KMS-11 (cell line): ENCODE data around the gene PLPPR4.

Experiments
- H2AFZ ChIP-seq: fragments of 200-600 bp; sonication (generic); 2 replicates; pipeline ENCODE4 v1.6.1; 2016; ENCODE audit warnings: antibody characterized with exemption, mixed run types, low read depth
- H3K27ac ChIP-seq: fragments of 200-600 bp; sonication (generic); 2 replicates; pipeline ENCODE4 v1.6.1; 2016; ENCODE audit warnings: mild to moderate bottlenecking, mixed run types
- H3K27me3 ChIP-seq: fragments of 200-600 bp; sonication (generic); 2 replicates; pipeline ENCODE4 v1.6.1; 2017; ENCODE audit warnings: mild to moderate bottlenecking, low read depth, mixed run types, moderate library complexity; ENCODE audit not compliant: insufficient read depth
- H3K36me3 ChIP-seq: fragments of 200-600 bp; sonication (generic); 2 replicates; pipeline ENCODE4 v1.6.1; 2017; ENCODE audit warnings: mild to moderate bottlenecking, mixed run types; ENCODE audit not compliant: insufficient read depth
- H3K4me1 ChIP-seq: fragments of 200-600 bp; sonication (generic); 2 replicates; pipeline ENCODE4 v1.6.1; 2016; ENCODE audit warnings: mild to moderate bottlenecking, low read depth, mixed run types; ENCODE audit not compliant: poor library complexity, severe bottlenecking
- H3K4me2 ChIP-seq: fragments of 200-600 bp; sonication (generic); 2 replicates; pipeline ENCODE4 v1.7.0; 2016; ENCODE audit warnings: mild to moderate bottlenecking, mixed run types
- H3K4me3 ChIP-seq: fragments of 200-600 bp; sonication (generic); IDR thresholded peaks from 2 replicates; pipeline ENCODE4 v1.6.1; 2017; ENCODE audit warnings: low read depth, low read length, mixed read lengths; ENCODE audit not compliant: insufficient read depth
- H3K79me2 ChIP-seq: fragments of 200-600 bp; sonication (generic); 2 replicates; pipeline ENCODE4 v1.6.1; 2016; ENCODE audit warnings: low read depth, mixed run types; ENCODE audit not compliant: insufficient read depth
- H3K9ac ChIP-seq: fragments of 200-600 bp; sonication (generic); 2 replicates; pipeline ENCODE4 v1.6.1; 2016; ENCODE audit warnings: mild to moderate bottlenecking, mixed run types
- H4K20me1 ChIP-seq: fragments of 200-600 bp; sonication (generic); 2 replicates; pipeline ENCODE4 v1.6.1; 2016; ENCODE audit warnings: mild to moderate bottlenecking, mixed run types; ENCODE audit not compliant: insufficient read depth
- TF ChIP-seq, protein P1 (sequence below): fragments of 200-600 bp; sonication (generic); conservative IDR thresholded peaks from 2 replicates; pipeline ENCODE4 v1.6.1; 2017; ENCODE audit warnings: low read depth, mild to moderate bottlenecking, antibody characterized with exemption, low read length, moderate library complexity, mixed read lengths

Gene PLPPR4

GRCh38 chr1:99230695-99231094, 33.6 kb upstream of the PLPPR4 start:
- H4K20me1 ChIP-seq = no peaks in the 10 kb centered on the region
- H3K9ac ChIP-seq = no peak overlapping the region
- H3K36me3 ChIP-seq = no peaks in the 10 kb centered on the region
- no peak overlapping the region for H3K4me3 ChIP-seq
- TF ChIP-seq, protein P1, sequence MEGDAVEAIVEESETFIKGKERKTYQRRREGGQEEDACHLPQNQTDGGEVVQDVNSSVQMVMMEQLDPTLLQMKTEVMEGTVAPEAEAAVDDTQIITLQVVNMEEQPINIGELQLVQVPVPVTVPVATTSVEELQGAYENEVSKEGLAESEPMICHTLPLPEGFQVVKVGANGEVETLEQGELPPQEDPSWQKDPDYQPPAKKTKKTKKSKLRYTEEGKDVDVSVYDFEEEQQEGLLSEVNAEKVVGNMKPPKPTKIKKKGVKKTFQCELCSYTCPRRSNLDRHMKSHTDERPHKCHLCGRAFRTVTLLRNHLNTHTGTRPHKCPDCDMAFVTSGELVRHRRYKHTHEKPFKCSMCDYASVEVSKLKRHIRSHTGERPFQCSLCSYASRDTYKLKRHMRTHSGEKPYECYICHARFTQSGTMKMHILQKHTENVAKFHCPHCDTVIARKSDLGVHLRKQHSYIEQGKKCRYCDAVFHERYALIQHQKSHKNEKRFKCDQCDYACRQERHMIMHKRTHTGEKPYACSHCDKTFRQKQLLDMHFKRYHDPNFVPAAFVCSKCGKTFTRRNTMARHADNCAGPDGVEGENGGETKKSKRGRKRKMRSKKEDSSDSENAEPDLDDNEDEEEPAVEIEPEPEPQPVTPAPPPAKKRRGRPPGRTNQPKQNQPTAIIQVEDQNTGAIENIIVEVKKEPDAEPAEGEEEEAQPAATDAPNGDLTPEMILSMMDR = no peak
- no peaks in the 10 kb centered on the region for H3K79me2 ChIP-seq
- H3K27ac ChIP-seq = no peak overlapping the region
- H3K4me1 ChIP-seq = no peaks in the 10 kb centered on the region
- no peak overlapping the region for H3K4me2 ChIP-seq
- H2AFZ ChIP-seq = no peak overlapping the region
- H3K27me3 ChIP-seq = no peaks in the 10 kb centered on the region

GRCh38 chr1:99232172-99232571, 32.1 kb upstream of the PLPPR4 start:
- H4K20me1 ChIP-seq = no peaks in the 10 kb centered on the region
- no peak overlapping the region for H3K9ac ChIP-seq
- no peak overlapping the region for H3K4me3 ChIP-seq
- no peak overlapping the region for H2AFZ ChIP-seq
- H3K27me3 ChIP-seq = no peaks in the 10 kb centered on the region
- H3K4me1 ChIP-seq = no peaks in the 10 kb centered on the region
- H3K36me3 ChIP-seq = no peaks in the 10 kb centered on the region
- H3K79me2 ChIP-seq = no peaks in the 10 kb centered on the region
- TF ChIP-seq, protein P1 = no peak
- H3K27ac ChIP-seq = no peak overlapping the region
- H3K4me2 ChIP-seq = no peak overlapping the region

- Histone ChIP-seq H3K9ac (no peak overlapping the region), H3K4me2 (no peak overlapping the region), H3K27ac (no peak overlapping the region), H3K4me1 (no peaks in the 10 kb centered on the region), H3K4me3 (no peak overlapping the region), H3K36me3 (no peaks in the 10 kb centered on the region), H3K79me2 (no peaks in the 10 kb centered on the region), H4K20me1 (no peaks in the 10 kb centered on the region), H2AFZ (no peak overlapping the region), H3K27me3 (no peaks in the 10 kb centered on the region)
- TF ChIP-seq, protein P1 = no peak
These were observed 30.8 kb upstream of the PLPPR4 start for GRCh38 chr1:99233446-99233845.

DNA sequence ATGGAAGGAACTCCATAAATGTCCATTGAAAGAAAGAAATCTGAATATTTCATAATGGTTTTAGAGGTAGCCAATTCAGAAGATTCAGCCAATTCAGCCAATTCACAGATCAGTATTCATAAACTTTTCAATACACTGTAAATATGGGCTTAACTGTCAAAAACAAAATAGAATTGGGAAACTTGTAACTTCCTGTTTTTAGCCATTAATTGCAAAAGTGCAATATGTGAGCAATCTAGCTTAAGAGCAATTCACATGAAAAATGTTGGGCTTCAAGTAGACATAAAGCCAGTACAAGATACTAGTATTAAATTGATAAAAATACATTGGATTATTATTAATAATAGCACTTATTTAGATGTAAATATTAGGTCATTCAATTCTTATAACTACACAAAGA, 27.5 kb upstream of the PLPPR4 start:
- H3K4me1 ChIP-seq = no peaks in the 10 kb centered on the region
- no peak overlapping the region for H3K4me2 ChIP-seq
- TF ChIP-seq, protein P1 = no peak
- H4K20me1 ChIP-seq = no peaks in the 10 kb centered on the region
- H3K27me3 ChIP-seq = no peaks in the 10 kb centered on the region
- no peaks in the 10 kb centered on the region for H3K79me2 ChIP-seq
- H3K27ac ChIP-seq = no peak overlapping the region
- no peak overlapping the region for H3K9ac ChIP-seq
- H3K36me3 ChIP-seq = no peaks in the 10 kb centered on the region
- no peak overlapping the region for H2AFZ ChIP-seq
- no peak overlapping the region for H3K4me3 ChIP-seq
